Measurements from ENCODE around the gene NTN1.

The NTN1 gene

GRCh38 chr17:9239793-9240658 lies 218.7 kb downstream of the NTN1 start:
- Histone ChIP-seq H3K27me3 (ENCODE audit: insufficient read depth, low read depth) (no peaks in the 10 kb centered on the region), H2AFZ (ENCODE audit: low read depth) (no peak overlapping the region), H4K20me1 (ENCODE audit: insufficient read depth) (no peaks in the 10 kb centered on the region), H3K9ac (peak overlapping the region; percentile 30; the same call in 1 of the 2 replicates), H3K4me3 (IDR thresholded peaks at IDR 0.05; ENCODE audit: insufficient read depth, low read depth, low read length) (no peak overlapping the region), H3K36me3 (ENCODE audit: insufficient read depth) (no peaks in the 10 kb centered on the region), H3K27ac (no peak overlapping the region), H3K4me1 (ENCODE audit: low read depth, poor library complexity, severe bottlenecking) (no peaks in the 10 kb centered on the region), H3K4me2 (no peak overlapping the region), H3K79me2 (ENCODE audit: insufficient read depth, low read depth) (no peaks in the 10 kb centered on the region)
- TF ChIP-seq CTCF (conservative IDR thresholded peaks at IDR 0.05; ENCODE audit: low read depth, low read length), result no peak

- Histone ChIP-seq H3K4me2 (no peak overlapping the region), H3K27ac (no peak overlapping the region), H3K27me3 (ENCODE audit: insufficient read depth, low read depth) (no peaks in the 10 kb centered on the region), H3K4me1 (ENCODE audit: low read depth, poor library complexity, severe bottlenecking) (no peaks in the 10 kb centered on the region), H4K20me1 (ENCODE audit: insufficient read depth) (no peaks in the 10 kb centered on the region), H3K79me2 (ENCODE audit: insufficient read depth, low read depth) (no peaks in the 10 kb centered on the region), H3K9ac (peak overlapping the region; percentile 30; the same call in 1 of the 2 replicates), H2AFZ (ENCODE audit: low read depth) (no peak overlapping the region), H3K4me3 (IDR thresholded peaks at IDR 0.05; ENCODE audit: insufficient read depth, low read depth, low read length) (no peak overlapping the region), H3K36me3 (ENCODE audit: insufficient read depth) (no peaks in the 10 kb centered on the region)
- no peak for TF ChIP-seq CTCF (conservative IDR thresholded peaks at IDR 0.05; ENCODE audit: low read depth, low read length)
Measured at GRCh38 chr17:9240659-9241370, 219.5 kb downstream of the NTN1 start.

- Histone ChIP-seq H3K27ac (no peak overlapping the region), H3K4me1 (ENCODE audit: low read depth, poor library complexity, severe bottlenecking) (no peaks in the 10 kb centered on the region)
Measured at GRCh38 chr17:9241371-9241712, 220.0 kb downstream of the NTN1 start.

More at GRCh38 chr17:9241371-9241712, 220.0 kb downstream of the NTN1 start:
- H3K9ac ChIP-seq, result no peak overlapping the region
- no peaks in the 10 kb centered on the region for H3K36me3 ChIP-seq (ENCODE audit: insufficient read depth)
- TF ChIP-seq CTCF (conservative IDR thresholded peaks at IDR 0.05; ENCODE audit: low read depth, low read length), result no peak
- H3K4me3 ChIP-seq (IDR thresholded peaks at IDR 0.05; ENCODE audit: insufficient read depth, low read depth, low read length), result no peak overlapping the region
- no peak overlapping the region for H2AFZ ChIP-seq (ENCODE audit: low read depth)
- no peaks in the 10 kb centered on the region for H3K79me2 ChIP-seq (ENCODE audit: insufficient read depth, low read depth)
- H4K20me1 ChIP-seq (ENCODE audit: insufficient read depth), result no peaks in the 10 kb centered on the region
- H3K27me3 ChIP-seq (ENCODE audit: insufficient read depth, low read depth), result no peaks in the 10 kb centered on the region
- H3K4me2 ChIP-seq, result no peak overlapping the region

All from KMS-11 (cell line).